MM.1S (cell line): ENCODE data around the gene NOD1.

Experiments
- CTCF ChIP-seq: fragments of 300-600 bp; sonication (generic); IDR thresholded peaks from 2 replicates; pipeline ENCODE4 v1.5.1; 2016; ENCODE audit warnings: antibody characterized with exemption, low read length, mixed read lengths
- EZH2 ChIP-seq: fragments of 300-600 bp; sonication (generic); optimal IDR thresholded peaks from 2 replicates; pipeline ENCODE3; 2017; ENCODE audit warnings: low read depth, mild to moderate bottlenecking, antibody characterized with exemption, low read length, mixed read lengths

GRCh38 chr7:30451539-30452279 lies 26.9 kb downstream of the NOD1 start:
- TF ChIP-seq CTCF (no peak), EZH2 (no peak)
